GM18867 (cell line): ENCODE data around the gene CPLX3.
A peak's percentile ranks its signal among the peaks of the same experiment; 100 is the strongest.

Source experiments
- ATAC-seq: cut with Tn5 transposase; IDR thresholded peaks from one replicate; pipeline ENCODE4 v1.9.1; 2021; ENCODE audit warnings: mild to moderate bottlenecking, moderate library complexity; ENCODE audit not compliant: unreplicated experiment

Gene CPLX3

GRCh38 chr15:74802290-74802689 is 24.1 kb upstream of the CPLX3 start:
- no peak for ATAC-seq

GRCh38 chr15:74802862-74803447 is 23.5 kb upstream of the CPLX3 start:
- ATAC-seq, result no peak

- ATAC-seq, result no peak
Observed at GRCh38 chr15:74804935-74805334, 21.5 kb upstream of the CPLX3 start.

- ATAC-seq, result no peak
Observed at GRCh38 chr15:74807282-74807681, 19.1 kb upstream of the CPLX3 start.

- no peak for ATAC-seq
Observed at GRCh38 chr15:74808078-74808839, 18.2 kb upstream of the CPLX3 start.

GRCh38 chr15:74808840-74809229 is 17.6 kb upstream of the CPLX3 start:
- no peak for ATAC-seq

- no peak for ATAC-seq
Observed at GRCh38 chr15:74809242-74809641, 17.2 kb upstream of the CPLX3 start.

- no peak for ATAC-seq
Observed at GRCh38 chr15:74809956-74810355, 16.5 kb upstream of the CPLX3 start.

- ATAC-seq, result no peak
Observed at GRCh38 chr15:74812533-74812932, 13.9 kb upstream of the CPLX3 start, which contains the start of gene LMAN1L. TSS of gene LMAN1L (plus strand) at chr15:74812835. CDS start at chr15:74812855, 20 bp downstream.

GRCh38 chr15:74815121-74815934 is 11.1 kb upstream of the CPLX3 start:
- no peak for ATAC-seq

GRCh38 chr15:74815961-74816360 is 10.5 kb upstream of the CPLX3 start:
- ATAC-seq, result no peak

GRCh38 chr15:74816624-74817369 is 9.6 kb upstream of the CPLX3 start:
- ATAC-seq, result no peak

- ATAC-seq, result no peak
Observed at GRCh38 chr15:74817370-74817737, 9.1 kb upstream of the CPLX3 start.

- ATAC-seq, result no peak
Observed at GRCh38 chr15:74820056-74820455, 6.4 kb upstream of the CPLX3 start.

- ATAC-seq, result peak; percentile 78
Observed at GRCh38 chr15:74821091-74821789, 5.2 kb upstream of the CPLX3 start.

GRCh38 chr15:74821790-74822158 is 4.7 kb upstream of the CPLX3 start:
- no peak for ATAC-seq

- no peak for ATAC-seq
Observed at GRCh38 chr15:74822233-74822632, 4.2 kb upstream of the CPLX3 start.

GRCh38 chr15:74823324-74823723 is 3.1 kb upstream of the CPLX3 start:
- no peak for ATAC-seq

GRCh38 chr15:74824976-74825375 is 1.5 kb upstream of the CPLX3 start:
- no peak for ATAC-seq

GRCh38 chr15:74825866-74826265 is 561 bp upstream of the CPLX3 start:
- ATAC-seq, result no peak

GRCh38 chr15:74826921-74827320 is 494 bp downstream of the CPLX3 start:
- ATAC-seq, result no peak
